ENCODE results near the gene NDUFA8. TPM values are rescaled to one million over a fixed set of nuclear protein-coding genes. Genes with fewer than 3 reads are reported as not detected.
A peak's percentile ranks its signal among the peaks of the same experiment; 100 is the strongest.

Gene NDUFA8
- polyA plus RNA-seq (2012; ENCODE audit: missing spikeins): 82.3 TPM

- DNase-seq (ENCODE audit: insufficient read length): peak; percentile 95
- TF ChIP-seq POLR2AphosphoS5 (IDR thresholded peaks at IDR 0.05; ENCODE audit: low read depth, low read length): peak; percentile 64
- TF ChIP-seq TAF1 (IDR thresholded peaks at IDR 0.05; ENCODE audit: borderline replicate concordance, low read depth, low read length): no peak
- TF ChIP-seq POLR2A (IDR thresholded peaks at IDR 0.05; ENCODE audit: low read depth, low read length): peak; percentile 70
- peak; percentile 97 for FAIRE-seq
Observed at GRCh38 chr9:122159026-122159924, at the start of gene NDUFA8, which contains the start of gene MORN5. TSS of gene NDUFA8 (minus strand) at chr9:122159779. CDS start at chr9:122159677, 102 bp downstream. TSS of gene MORN5 (plus strand) at chr9:122159908. CDS start at chr9:122159973, 65 bp downstream.

GRCh38 chr9:122207096-122207495, 47.5 kb upstream of the NDUFA8 start:
- TF ChIP-seq TAF1 (IDR thresholded peaks at IDR 0.05; ENCODE audit: borderline replicate concordance, low read depth, low read length) (no peak), POLR2AphosphoS5 (IDR thresholded peaks at IDR 0.05; ENCODE audit: low read depth, low read length) (no peak), POLR2A (IDR thresholded peaks at IDR 0.05; ENCODE audit: low read depth, low read length) (no peak)
- FAIRE-seq (no peak), DNase-seq (ENCODE audit: insufficient read length) (no peak)

GRCh38 chr9:122206118-122207046, 46.8 kb upstream of the NDUFA8 start:
- TF ChIP-seq TAF1 (IDR thresholded peaks at IDR 0.05; ENCODE audit: borderline replicate concordance, low read depth, low read length) (no peak), POLR2A (IDR thresholded peaks at IDR 0.05; ENCODE audit: low read depth, low read length) (no peak), POLR2AphosphoS5 (IDR thresholded peaks at IDR 0.05; ENCODE audit: low read depth, low read length) (no peak)
- DNase-seq (ENCODE audit: insufficient read length) (no peak), FAIRE-seq (no peak)

GRCh38 chr9:122205176-122205575, 45.6 kb upstream of the NDUFA8 start:
- FAIRE-seq: no peak
- no peak for DNase-seq (ENCODE audit: insufficient read length)
- TF ChIP-seq POLR2A (IDR thresholded peaks at IDR 0.05; ENCODE audit: low read depth, low read length) (no peak), TAF1 (IDR thresholded peaks at IDR 0.05; ENCODE audit: borderline replicate concordance, low read depth, low read length) (no peak), POLR2AphosphoS5 (IDR thresholded peaks at IDR 0.05; ENCODE audit: low read depth, low read length) (no peak)

- TF ChIP-seq POLR2AphosphoS5 (IDR thresholded peaks at IDR 0.05; ENCODE audit: low read depth, low read length) (no peak), POLR2A (IDR thresholded peaks at IDR 0.05; ENCODE audit: low read depth, low read length) (no peak), TAF1 (IDR thresholded peaks at IDR 0.05; ENCODE audit: borderline replicate concordance, low read depth, low read length) (no peak)
- DNase-seq (ENCODE audit: insufficient read length): no peak
- FAIRE-seq: no peak
Observed at GRCh38 chr9:122204491-122204890, 44.9 kb upstream of the NDUFA8 start.

- no peak for FAIRE-seq
- DNase-seq (ENCODE audit: insufficient read length): no peak
- TF ChIP-seq TAF1 (IDR thresholded peaks at IDR 0.05; ENCODE audit: borderline replicate concordance, low read depth, low read length) (no peak), POLR2A (IDR thresholded peaks at IDR 0.05; ENCODE audit: low read depth, low read length) (no peak), POLR2AphosphoS5 (IDR thresholded peaks at IDR 0.05; ENCODE audit: low read depth, low read length) (no peak)
Observed at GRCh38 chr9:122204055-122204454, 44.5 kb upstream of the NDUFA8 start.

- TF ChIP-seq TAF1 (IDR thresholded peaks at IDR 0.05; ENCODE audit: borderline replicate concordance, low read depth, low read length) (no peak), POLR2AphosphoS5 (IDR thresholded peaks at IDR 0.05; ENCODE audit: low read depth, low read length) (no peak), POLR2A (IDR thresholded peaks at IDR 0.05; ENCODE audit: low read depth, low read length) (no peak)
- FAIRE-seq (no peak), DNase-seq (ENCODE audit: insufficient read length) (no peak)
Observed at GRCh38 chr9:122202111-122202510, 42.5 kb upstream of the NDUFA8 start.

GRCh38 chr9:122201641-122202040, 42.1 kb upstream of the NDUFA8 start:
- TF ChIP-seq POLR2AphosphoS5 (IDR thresholded peaks at IDR 0.05; ENCODE audit: low read depth, low read length): no peak
- TF ChIP-seq TAF1 (IDR thresholded peaks at IDR 0.05; ENCODE audit: borderline replicate concordance, low read depth, low read length): no peak
- no peak for TF ChIP-seq POLR2A (IDR thresholded peaks at IDR 0.05; ENCODE audit: low read depth, low read length)
- FAIRE-seq: no peak
- DNase-seq (ENCODE audit: insufficient read length): no peak

- TF ChIP-seq POLR2AphosphoS5 (IDR thresholded peaks at IDR 0.05; ENCODE audit: low read depth, low read length) (no peak), TAF1 (IDR thresholded peaks at IDR 0.05; ENCODE audit: borderline replicate concordance, low read depth, low read length) (no peak), POLR2A (IDR thresholded peaks at IDR 0.05; ENCODE audit: low read depth, low read length) (no peak)
- FAIRE-seq: no peak
- DNase-seq (ENCODE audit: insufficient read length): no peak
Observed at GRCh38 chr9:122200960-122201595, 41.5 kb upstream of the NDUFA8 start.

GRCh38 chr9:122197882-122198281, 38.3 kb upstream of the NDUFA8 start:
- FAIRE-seq (no peak), DNase-seq (ENCODE audit: insufficient read length) (no peak)
- TF ChIP-seq POLR2A (IDR thresholded peaks at IDR 0.05; ENCODE audit: low read depth, low read length) (no peak), POLR2AphosphoS5 (IDR thresholded peaks at IDR 0.05; ENCODE audit: low read depth, low read length) (no peak), TAF1 (IDR thresholded peaks at IDR 0.05; ENCODE audit: borderline replicate concordance, low read depth, low read length) (no peak)

- TF ChIP-seq POLR2AphosphoS5 (IDR thresholded peaks at IDR 0.05; ENCODE audit: low read depth, low read length) (no peak), TAF1 (IDR thresholded peaks at IDR 0.05; ENCODE audit: borderline replicate concordance, low read depth, low read length) (no peak), POLR2A (IDR thresholded peaks at IDR 0.05; ENCODE audit: low read depth, low read length) (no peak)
- no peak for DNase-seq (ENCODE audit: insufficient read length)
- no peak for FAIRE-seq
Observed at GRCh38 chr9:122197426-122197825, 37.8 kb upstream of the NDUFA8 start.
